Left lung (tissue), 10 donors: ENCODE results near the gene TMEM252. TPM values are rescaled to one million over a fixed set of nuclear protein-coding genes. Genes with fewer than 3 reads are reported as not detected.

Experiments
- ATAC-seq: fragments of 200-7000 bp; cut with Tn5 transposase; one replicate; pipeline ENCODE4 v1.9.1; 2020; ENCODE audit warnings: moderate library complexity
- DNase-seq, 4 donors: peaks; one replicate each; pipeline ENCODE4 v3.0.0-alpha.2; 2013 to 2020
- H3K27ac ChIP-seq, 2 donors: fragments of 200-600 bp; sonication (generic) in 1 of 2; one replicate each; pipeline versions ENCODE4 v1.5.0 to v1.8.0; 2020 to 2021
- H3K27me3 ChIP-seq, 2 donors: fragments of 200-600 bp; sonication (generic) in 1 of 2; one replicate each; pipeline versions ENCODE4 v1.5.0 to v1.8.0; 2020 to 2021
- H3K36me3 ChIP-seq, 2 donors: fragments of 200-600 bp; sonication (generic) in 1 of 2; one replicate each; pipeline versions ENCODE4 v1.5.0 to v1.8.0; 2020 to 2021
- H3K4me1 ChIP-seq, 2 donors: fragments of 200-600 bp; one replicate each; pipeline ENCODE4 v1.8.0; 2021
- H3K4me3 ChIP-seq, 2 donors: fragments of 200-600 bp; sonication (generic) in 1 of 2; one replicate each; pipeline versions ENCODE4 v1.5.0 to v1.8.0; 2020 to 2021; ENCODE audit warnings: mild to moderate bottlenecking in 1 of 2
- H3K9me3 ChIP-seq, 2 donors: fragments of 200-600 bp; sonication (generic) in 1 of 2; one replicate each; pipeline versions ENCODE4 v1.5.0 to v1.8.0; 2020 to 2021
- CTCF ChIP-seq, 2 donors: fragments of 200-600 bp; sonication (generic) in 1 of 2; IDR thresholded peaks; one replicate each; pipeline versions ENCODE4 v1.5.0 to v1.8.0; 2021; ENCODE audit warnings: antibody characterized with exemption in 2 of 2
- intact Hi-C, 2 donors: fragments of 100-400 bp; cut with DNase I; formaldehyde crosslinking; loops; one replicate each; pipeline versions ENCODE4 v1.11.2 to v1.14.2; 2022
- polyA plus RNA-seq, 6 donors: library from polyadenylated mRNA; unstranded; fragments of 120-200 nt; gene quantifications; one replicate each; pipeline ENCODE4 v1.2.1, GENCODE V29; 2013; ENCODE audit not compliant: insufficient read length in 6 of 6
- total RNA-seq, 2 donors: library from RNA; stranded (reverse); fragmentation: NEBNext Ultra II Directional; extraction: Animal tissue kit (Norgen Biotek cat#: 25700); gene quantifications; one replicate each; pipeline ENCODE4 v1.2.1, GENCODE V29; 2021
- donor health status: DM: no; HTN: yes; CAD: no.
- donor health status: DM: no; HTN: no; CAD: no.

Gene TMEM252
- total and polyA plus RNA-seq, 8 donors: 2.2 to 2.7 (median 2.4) TPM; not detected in 2

GRCh38 chr9:68577774-68578591, 37.3 kb upstream of the TMEM252 start:
- H3K27me3 ChIP-seq: no peaks in the 10 kb centered on the region
- intact Hi-C loops: no loop called here
- no peaks in the 10 kb centered on the region for H3K36me3 ChIP-seq
- no peaks in the 10 kb centered on the region for H3K9me3 ChIP-seq
- no peak for TF ChIP-seq CTCF (IDR thresholded peaks at IDR 0.05)
- H3K4me3 ChIP-seq: no peak overlapping the region
- ATAC-seq (no peak), DNase-seq (no peak)
- H3K27ac ChIP-seq: no peak overlapping the region
- H3K4me1 ChIP-seq: peaks cover 0 to 6% of the 10 kb centered on the region in 2 donors

GRCh38 chr9:68575817-68576216, 35.1 kb upstream of the TMEM252 start:
- no peak overlapping the region for H3K4me3 ChIP-seq
- no peaks in the 10 kb centered on the region for H3K36me3 ChIP-seq
- no peaks in the 10 kb centered on the region for H3K9me3 ChIP-seq
- no peak for DNase-seq
- H3K27me3 ChIP-seq: no peaks in the 10 kb centered on the region
- TF ChIP-seq CTCF (IDR thresholded peaks at IDR 0.05): no peak
- no peak for ATAC-seq
- intact Hi-C loops: no loop called here
- no peak overlapping the region for H3K27ac ChIP-seq
- H3K4me1 ChIP-seq: no peaks in the 10 kb centered on the region

- H3K36me3 ChIP-seq: no peaks in the 10 kb centered on the region
- intact Hi-C loops: no loop called here
Measured at GRCh38 chr9:68574150-68574549, 33.5 kb upstream of the TMEM252 start.

GRCh38 chr9:68567565-68567964, 26.9 kb upstream of the TMEM252 start:
- H3K4me1 ChIP-seq: peaks cover 0 to 31% of the 10 kb centered on the region in 2 donors
- H3K4me3 ChIP-seq: no peak overlapping the region
- H3K9me3 ChIP-seq: no peaks in the 10 kb centered on the region
- DNase-seq: no peak
- no peaks in the 10 kb centered on the region for H3K27me3 ChIP-seq
- no peak for TF ChIP-seq CTCF (IDR thresholded peaks at IDR 0.05)
- no peak for ATAC-seq
- H3K27ac ChIP-seq: no peak overlapping the region
- H3K36me3 ChIP-seq: no peaks in the 10 kb centered on the region
- intact Hi-C loops: no loop called here

More at GRCh38 chr9:68574150-68574549, 33.5 kb upstream of the TMEM252 start:
- H3K27me3 ChIP-seq: no peaks in the 10 kb centered on the region
- no peaks in the 10 kb centered on the region for H3K9me3 ChIP-seq
- DNase-seq (no peak), ATAC-seq (no peak)
- no peak overlapping the region for H3K4me3 ChIP-seq
- TF ChIP-seq CTCF (IDR thresholded peaks at IDR 0.05): no peak
- H3K27ac ChIP-seq: no peak overlapping the region
- H3K4me1 ChIP-seq: no peaks in the 10 kb centered on the region

- no peak for TF ChIP-seq CTCF (IDR thresholded peaks at IDR 0.05)
- no peak for ATAC-seq
- intact Hi-C loops: no loop called here
Measured at GRCh38 chr9:68562461-68562860, 21.8 kb upstream of the TMEM252 start.

More at GRCh38 chr9:68562461-68562860, 21.8 kb upstream of the TMEM252 start:
- Histone ChIP-seq H3K9me3 (no peaks in the 10 kb centered on the region), H3K4me1 (peaks cover 0 to 57% of the 10 kb centered on the region in 2 donors), H3K36me3 (no peaks in the 10 kb centered on the region), H3K27ac (no peak overlapping the region), H3K27me3 (no peaks in the 10 kb centered on the region), H3K4me3 (no peak overlapping the region)
- DNase-seq: no peak
